Stimulated activated CD8-positive, alpha-beta memory T cell treated with anti-CD3 and anti-CD28 coated beads, Interleukin-7, amount 100 ng/mL, for 1 hour (primary cell): ENCODE measurements around the gene GALNT10.

Experiments
- DNase-seq, 2 donors: peaks; one replicate each; pipeline ENCODE4 v3.0.0-alpha.2; 2020; ENCODE audit warnings: low read depth in 2 of 2

The GALNT10 gene

DNA sequence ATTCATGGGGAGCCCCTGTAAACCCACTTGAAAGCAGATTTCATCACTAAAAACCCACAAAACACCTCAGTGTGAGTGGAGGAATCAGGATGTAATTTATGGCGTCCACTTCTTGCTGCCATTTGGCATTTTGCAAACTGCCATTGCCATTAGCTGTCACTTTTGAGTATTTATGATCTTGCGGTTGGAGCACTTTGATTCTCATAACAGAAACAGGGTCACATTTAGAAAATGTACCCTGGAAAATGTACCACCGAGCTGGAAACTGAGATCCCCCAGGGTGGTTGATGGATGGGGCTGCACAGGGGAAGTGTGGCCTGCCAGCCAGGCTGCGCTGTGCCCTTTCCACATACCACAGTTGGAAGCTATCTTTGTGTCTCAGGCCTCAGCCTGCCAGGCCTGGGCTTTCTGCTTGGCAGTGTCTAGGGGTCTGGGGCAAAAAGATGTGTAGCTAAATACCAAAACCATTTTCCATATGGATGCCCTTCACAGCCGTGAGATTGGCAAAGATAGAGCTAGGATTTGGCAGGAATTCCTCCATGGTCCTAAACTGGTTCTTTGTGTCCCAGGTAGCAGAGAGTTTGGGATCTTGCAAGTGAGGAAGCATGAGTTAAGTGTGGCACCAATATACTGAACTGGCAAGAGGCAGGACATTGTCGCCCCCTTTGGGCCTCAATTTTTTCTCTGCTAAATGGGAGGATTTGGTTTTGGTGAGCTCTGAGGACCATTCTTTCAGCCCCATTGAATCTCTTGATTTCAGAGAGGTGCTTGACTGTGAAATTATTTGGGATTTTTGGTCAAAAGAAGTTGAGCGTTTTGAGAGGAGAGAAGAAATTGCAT, 46.2 kb downstream of the GALNT10 start:
- DNase-seq, result no peak

DNA sequence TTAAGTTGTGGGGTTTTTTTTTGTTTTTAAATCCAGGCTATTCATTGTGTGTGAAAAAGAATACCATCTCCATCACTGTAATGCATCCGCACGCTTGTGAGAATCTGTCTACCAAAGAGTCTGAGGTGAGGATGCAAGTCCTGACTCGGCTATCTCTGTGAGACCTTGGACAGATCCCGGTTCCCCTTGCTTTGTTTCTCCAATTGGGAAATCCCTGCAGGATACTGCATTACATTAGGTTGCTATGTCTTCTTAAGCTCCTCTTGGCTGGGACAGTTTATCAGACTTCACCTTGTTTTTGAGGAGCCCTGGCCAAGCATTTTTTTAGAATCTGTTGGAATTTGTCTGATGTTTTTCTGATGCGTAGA, 46.8 kb downstream of the GALNT10 start:
- DNase-seq, result no peak

DNA sequence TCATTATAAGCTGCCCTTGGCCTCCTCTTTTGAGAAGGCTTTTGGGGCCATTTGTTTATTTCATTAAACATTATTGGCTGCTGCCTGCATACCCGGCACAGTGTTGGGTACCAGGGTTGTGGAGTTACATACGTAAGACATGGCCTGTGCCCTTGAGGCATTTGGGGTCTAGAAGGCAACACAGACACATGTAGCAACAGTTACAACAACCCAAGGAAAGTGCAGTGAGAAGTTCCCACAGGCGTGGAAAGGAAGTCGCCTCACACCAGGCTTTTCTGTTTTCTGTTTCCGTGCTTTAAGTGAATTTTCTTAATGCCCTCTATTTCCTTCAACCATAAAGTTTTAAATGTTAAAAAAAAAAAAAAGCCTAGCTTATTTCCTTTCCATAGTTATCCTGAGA, 47.4 kb downstream of the GALNT10 start:
- DNase-seq, result no peak

DNA sequence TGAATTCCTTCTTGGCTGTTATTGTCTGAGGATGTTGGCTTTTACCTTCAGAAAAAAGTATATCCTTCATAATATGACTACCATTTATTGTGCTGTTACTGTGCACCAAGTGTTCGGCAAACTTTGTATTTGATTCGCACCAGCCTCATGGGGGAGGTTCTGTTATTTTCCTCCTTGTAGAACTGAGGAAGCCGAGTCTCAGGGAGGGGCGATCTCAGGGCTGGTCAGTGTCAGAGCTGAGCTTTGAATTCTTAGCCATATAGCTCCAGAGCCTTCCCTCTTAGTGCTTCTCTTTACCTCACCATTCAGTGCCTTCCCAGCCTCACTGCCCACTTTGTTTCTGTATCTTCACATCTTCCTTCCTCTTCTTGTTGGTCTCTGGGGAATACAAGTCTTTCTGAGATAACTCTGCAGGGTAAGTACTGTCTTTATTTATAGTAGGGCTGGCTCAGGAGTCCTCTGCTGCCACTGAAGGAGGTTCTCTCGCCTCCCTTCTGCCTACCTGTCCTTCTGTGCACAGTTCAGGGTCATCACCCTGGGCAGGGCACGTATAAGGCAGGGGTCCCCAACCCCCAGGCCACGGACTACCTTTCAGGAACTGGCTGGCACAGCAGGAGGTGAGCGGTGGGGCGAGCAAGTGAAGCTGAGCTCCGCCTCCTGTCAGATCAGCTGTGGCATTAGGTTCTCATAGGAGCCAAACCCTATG, 48.4 kb downstream of the GALNT10 start:
- no peak for DNase-seq

DNA sequence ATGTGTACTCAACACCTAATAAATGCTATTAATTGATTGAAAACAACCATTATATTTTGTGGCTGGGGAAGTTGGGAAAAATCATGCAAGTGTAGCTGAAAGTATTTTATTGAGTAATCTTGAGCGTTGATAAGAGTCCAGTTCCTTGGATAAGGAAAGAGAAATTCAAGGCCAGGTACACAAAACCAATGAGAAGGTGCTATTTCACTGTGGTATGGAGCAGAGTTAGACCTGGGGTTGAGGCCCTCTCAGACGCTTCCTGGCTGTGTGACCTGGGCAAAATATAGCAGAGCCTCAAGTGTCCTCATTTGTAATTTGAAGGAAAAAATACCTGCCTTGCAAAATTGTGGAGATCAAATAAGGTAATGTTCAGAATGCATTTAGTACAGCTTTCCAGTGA, 50.1 kb downstream of the GALNT10 start:
- no peak for DNase-seq

DNA sequence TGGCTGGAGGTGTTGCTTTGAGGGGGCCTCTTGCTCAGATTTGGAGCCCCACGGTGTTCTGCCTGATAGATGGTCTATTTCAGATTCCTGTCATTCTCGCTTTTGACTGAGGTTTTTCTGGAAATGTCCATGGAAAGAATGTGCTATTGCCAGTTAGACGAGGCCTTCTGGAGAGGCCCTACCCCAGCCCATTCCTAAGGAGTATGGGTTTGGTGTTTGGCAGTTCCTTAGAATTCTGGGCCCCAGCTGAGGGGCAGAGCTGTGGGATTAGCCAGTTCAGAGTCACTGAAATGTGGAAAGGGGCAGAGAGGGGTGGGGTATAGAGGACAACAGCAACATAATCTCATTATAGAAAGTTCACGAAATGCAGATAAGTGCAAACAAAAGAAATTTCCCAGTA, 50.5 kb downstream of the GALNT10 start:
- DNase-seq, result no peak

DNA sequence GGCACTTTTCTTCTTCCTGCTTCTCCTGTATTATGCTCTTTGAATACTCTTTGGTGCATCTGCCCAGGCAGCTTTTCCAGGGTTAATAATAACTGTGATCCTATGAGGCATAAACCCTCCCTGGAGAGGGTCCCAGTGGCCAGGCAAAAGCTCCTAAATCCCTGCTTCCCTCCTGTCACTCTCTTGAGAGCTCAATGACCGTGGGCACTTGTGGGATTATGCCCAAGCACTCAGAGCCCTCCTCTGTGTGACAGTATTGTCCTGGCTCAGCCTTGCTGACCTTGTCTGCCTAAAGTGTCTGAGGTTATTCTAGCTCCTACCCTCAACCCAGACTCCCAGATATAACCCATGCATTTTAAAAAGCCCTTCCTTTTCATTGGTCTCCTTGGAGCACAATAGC, 51.9 kb downstream of the GALNT10 start:
- DNase-seq, result no peak

DNA sequence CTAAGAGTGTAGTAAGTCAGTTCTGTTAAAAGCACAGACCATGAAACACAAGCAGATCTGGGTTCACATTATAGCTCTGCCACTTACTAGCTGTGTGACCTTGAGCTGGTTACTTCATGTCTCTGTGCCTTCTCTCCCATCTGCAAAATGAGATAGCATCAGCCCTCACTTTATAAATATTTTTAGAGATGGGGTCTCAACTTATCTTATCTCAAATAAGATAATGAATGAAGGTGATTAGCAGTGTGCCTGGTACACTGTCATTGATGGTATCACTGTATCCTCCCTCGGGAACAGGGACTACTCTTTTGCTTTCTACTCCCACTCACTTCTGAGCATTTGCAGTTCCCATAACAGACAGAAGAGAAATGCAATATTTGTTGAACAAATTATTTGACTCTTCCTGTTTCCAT, 52.4 kb downstream of the GALNT10 start:
- no peak for DNase-seq

DNA sequence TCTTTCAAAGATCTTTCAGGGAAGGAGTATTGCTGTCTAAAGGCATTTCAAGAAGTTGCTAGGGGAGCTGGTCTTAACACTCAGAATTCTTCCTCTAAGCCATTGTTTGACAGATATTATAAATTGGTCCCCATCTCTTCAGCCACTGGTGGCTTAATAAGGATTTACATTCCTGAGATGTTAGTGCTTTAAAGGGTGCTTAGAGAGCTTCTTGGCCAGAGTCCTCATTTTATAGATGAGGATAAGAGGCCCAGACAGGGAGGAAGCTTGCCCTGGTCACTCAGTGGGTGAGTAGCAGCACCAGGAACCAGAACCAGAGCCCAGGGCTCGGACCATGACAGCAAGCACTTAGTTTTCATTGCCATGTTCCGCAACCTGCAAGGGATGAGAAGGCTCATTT, 53.2 kb downstream of the GALNT10 start:
- DNase-seq, result no peak

DNA sequence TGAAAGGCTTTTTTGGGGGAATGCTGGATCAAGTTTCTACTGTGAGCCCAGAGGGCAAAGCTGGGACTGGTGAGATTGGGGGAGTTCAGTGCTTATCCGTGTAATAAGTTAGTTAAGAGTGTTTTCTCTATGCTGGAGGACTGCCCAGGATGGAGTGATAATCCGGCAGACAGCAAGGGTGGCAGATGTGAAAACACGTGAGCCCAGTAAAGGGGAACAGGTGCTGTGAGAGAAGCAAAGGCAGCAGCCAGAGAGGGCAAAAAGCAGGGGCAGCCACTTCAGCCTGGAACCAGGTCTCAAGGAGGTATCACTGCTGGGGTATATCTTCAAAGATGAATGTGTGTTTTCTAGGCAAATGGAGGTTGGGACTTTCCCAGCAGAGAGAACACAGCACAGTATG, 53.9 kb downstream of the GALNT10 start:
- no peak for DNase-seq

DNA sequence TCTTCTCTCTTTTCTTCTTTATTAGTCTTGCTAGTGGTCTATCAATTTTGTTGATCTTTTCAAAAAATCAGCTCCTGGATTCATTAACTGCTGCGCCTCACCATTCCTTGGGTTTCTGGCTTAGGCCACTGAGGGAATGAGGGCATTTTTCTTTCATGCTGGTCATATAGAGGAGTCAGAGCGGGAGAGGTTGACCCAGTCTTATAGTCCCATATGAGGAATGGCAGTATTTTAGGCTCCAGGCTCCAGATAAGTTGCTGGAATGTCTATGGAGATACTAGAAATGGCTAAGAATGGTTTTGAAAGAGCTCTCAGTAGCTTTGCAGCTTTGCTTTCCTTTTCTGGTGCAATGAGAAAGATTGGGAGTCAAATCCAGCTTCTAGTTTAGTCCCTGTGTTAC, 58.2 kb downstream of the GALNT10 start:
- no peak for DNase-seq

DNA sequence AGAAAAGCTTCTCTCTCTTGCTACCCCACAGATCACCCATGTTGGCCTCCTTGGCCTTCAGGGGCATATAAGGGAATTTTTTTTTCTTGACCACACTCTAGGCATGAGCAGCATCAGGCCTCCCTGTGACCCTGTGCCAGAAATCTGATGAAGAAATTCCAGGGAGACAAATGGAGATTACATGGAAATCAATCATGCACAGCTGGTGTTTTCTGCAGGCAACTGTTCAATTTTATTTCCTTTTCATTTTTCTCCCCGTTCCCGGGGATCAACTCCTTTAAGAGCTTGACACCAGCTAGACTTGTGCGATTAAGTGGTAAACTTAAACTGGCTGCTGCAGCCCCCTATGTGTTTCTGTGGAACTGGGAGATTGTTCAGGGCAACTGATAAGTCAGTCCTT, 59.3 kb downstream of the GALNT10 start:
- no peak for DNase-seq

DNA sequence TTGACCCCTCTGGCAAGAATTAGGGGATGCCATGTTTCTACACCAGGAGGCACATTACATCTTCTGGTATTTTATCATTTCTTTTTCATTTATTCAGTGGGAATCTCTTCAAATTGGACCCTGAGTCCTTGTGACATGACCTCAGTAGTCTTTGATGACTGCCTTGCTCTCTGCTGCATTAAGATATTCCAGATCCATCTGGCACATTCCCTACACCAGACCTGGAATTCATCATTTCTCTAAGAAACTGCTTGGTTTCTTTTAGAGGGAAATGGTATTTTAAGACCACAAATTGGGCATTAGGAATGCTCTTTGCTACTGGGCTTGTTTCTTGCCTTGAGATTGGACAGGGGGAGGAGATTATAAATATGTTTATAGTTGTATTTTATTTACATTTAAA, 61.0 kb downstream of the GALNT10 start:
- no peak for DNase-seq

DNA sequence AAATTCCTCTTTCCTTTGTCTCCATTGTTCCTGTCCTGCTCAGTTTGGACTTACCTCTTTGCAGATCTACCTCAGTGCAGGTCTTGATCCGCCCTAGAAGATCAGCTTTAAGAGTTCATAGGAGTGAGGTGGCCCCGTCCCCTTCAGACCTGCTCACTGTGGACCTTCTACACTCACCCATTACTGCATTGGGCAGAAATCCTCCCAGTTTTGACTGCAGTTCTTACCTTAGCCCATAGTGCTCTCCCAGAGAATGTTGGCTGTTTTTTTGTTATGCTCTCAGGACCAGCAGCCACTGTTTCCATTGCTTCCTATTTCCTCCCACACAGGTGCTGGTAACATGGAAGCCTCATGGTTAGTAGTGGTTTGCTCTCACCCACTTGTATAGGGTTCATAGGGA, 63.3 kb downstream of the GALNT10 start:
- no peak for DNase-seq

DNA sequence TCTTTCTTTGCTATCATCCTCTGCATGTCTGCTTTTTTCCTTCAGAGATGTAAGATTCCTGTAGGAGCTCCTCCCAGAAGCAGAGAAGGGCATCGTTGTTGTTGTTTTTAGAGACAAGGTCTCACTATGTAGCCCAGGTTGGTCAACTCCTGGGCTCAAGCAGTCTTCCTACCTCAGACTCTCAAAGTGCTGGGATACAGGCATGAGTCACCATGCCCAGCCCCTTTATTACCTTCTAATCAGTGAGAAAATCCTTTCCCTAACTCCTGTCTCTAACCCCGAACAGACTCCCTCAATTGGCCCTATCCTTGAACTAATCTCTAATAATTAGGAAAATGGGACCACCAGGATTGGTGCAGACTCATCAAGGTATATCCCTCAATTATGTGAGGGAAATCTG, 64.4 kb downstream of the GALNT10 start:
- no peak for DNase-seq

DNA sequence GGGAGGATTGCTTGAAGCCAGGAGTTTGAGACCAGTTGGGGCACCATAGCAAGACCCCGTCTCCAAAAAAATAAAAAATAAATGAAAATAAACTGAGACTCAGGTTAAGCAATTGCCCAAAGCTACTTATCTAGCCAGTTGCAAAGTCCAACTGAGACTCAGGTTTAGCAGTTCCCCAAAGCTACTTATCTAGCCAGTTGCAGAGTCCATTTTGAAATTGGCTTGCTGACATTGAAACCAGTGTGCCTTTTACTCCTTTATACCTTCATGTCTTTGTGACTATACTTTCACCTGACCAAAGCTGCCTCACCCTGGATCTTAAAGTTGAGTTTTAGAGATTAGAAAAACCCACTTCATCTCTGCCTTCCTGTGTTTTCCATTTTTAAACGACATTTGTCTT, 66.5 kb downstream of the GALNT10 start:
- no peak for DNase-seq

DNA sequence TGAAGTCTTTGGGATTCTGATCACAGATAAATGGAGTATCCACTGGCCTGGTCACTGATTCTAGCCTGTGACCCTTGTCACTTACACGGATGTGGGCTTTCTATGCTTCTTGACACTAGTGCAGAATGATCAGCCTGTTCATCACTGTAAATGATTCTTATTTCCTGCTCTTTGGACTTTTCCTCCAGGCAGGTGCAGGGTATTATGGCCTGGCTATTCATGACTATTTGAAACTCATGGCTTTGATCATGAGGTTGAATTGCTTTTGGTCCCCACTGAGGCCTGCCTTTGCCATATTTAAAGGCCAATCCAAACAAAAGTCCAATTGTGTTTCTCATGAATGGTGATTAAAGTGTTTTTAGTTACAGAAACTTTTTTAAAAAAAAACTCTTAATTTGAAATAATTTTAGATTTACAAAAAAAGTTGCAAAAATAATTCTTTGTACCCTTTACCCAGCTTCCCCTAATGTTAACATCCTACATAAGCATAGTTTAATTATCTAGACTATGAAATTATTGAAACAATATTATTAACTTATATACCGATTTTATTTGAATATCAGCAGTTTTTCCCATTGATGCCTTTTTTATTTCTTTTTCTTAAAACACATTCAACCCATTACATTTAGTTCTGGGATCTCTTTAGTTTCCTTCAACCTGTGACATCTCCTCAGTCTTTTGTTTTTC, 68.1 kb downstream of the GALNT10 start:
- no peak for DNase-seq

DNA sequence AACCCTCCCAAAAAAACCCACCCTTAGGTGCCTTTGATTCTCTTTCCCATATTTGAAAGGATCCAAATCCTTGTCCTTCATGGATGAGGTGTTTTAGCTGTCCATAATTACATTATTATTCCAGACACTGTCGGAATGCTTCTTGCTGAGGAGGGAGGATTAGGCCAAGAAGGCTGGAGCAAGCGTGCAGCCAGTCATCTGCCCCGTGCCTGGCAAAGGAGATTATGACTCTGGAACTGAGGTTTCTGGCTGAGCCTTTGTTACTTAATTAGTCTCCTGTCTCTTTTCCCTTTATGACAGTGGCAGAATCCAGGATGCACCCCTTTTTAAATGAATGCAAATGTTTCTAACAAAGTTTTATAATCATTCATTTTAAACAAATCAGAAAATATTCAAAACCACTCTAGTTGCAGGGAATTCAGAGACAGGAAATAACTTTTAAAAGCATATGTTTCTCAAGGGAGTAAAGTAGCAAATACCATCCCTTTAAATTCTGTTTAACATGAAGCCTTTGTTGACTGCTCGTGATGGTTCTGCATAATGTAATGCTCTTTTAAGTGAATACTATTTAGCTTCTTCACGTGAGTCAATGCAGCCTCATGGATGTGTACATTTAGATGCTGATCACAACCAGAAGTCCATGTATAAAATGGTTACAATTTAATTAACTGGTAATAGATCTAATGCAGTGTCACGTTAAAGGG, 69.8 kb downstream of the GALNT10 start:
- DNase-seq, result no peak

DNA sequence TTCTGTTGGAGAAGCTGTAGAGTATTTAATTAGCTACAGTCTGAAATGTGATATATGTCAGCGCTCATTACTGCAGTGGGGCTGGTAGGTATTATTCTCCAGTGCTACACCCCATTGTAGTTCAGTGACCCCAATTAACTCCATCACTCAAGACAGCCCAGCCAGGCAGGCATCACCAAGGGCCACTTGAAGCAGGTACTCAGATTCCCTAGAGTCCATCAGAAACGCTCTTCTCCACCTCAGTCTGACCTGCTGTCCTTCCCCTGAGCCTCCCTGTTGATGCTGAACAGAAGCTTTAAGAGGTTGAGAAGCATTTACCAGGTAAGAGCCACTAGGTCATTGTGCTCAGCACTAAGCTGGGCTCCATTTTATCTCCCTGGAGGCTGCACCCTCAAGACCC, 71.8 kb downstream of the GALNT10 start:
- no peak for DNase-seq

DNA sequence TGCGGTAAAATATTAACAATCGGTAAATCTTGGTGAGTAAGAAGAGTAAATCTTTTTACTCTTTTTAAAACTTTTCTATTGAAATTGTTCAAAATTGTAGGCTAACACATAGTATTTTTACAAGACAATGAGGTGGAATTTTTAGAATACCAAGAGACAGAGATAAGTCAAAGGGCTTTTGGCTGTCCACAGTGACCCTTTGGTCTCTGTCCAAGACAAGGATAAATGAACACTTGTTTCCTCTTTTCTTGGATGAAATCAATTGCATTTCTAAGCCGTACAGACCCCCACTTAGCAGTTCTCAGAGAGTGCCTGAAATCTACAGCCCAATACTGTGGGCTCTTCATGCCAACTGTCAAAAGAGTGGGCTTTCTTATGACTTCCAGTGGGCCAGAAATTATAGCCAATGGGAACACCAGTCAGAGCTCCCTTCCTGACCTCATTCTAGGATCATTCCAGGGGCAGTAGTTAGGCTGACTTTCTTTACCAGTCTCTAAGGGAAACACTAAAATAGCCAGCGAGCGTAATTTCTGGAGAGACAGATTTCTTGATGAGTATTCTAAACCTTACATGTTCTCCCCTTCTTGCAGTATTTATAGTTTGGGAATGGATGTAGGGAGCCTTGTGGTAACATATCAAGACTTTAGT, 74.1 kb downstream of the GALNT10 start:
- DNase-seq, result no peak

DNA sequence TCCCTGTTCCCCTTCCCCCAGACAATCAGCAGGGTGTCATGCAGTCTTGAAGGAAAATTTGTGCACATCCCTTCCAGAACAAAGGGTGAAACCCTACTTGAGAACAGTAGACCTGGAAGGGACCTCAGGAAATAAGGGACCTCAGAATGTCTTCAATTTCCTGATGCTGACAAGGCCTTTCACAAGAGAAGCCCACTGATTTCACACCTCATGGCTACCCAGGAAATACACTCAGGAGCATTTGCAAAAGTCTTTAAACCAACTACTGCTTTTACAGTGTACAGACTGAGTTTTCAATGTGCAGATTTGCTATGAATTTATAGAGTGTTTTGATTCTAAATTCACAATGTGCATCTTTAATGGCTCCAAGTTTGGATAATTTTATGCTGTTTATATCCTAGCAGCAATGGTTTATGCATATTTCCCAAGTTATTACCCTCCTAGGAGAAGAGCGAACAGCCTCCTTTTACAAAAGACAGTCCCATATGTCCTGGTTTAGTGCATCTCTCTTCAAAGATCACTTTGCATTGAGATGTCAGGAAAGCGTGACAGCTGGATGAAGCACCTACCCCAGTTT, 74.8 kb downstream of the GALNT10 start:
- no peak for DNase-seq
